ENCODE measurements around the gene COMMD3. TPM values are rescaled to one million over a fixed set of nuclear protein-coding genes. Genes with fewer than 3 reads are reported as not detected.
A peak's percentile ranks its signal among the peaks of the same experiment; 100 is the strongest.

Gene COMMD3
- 10 to 100 TPM; 82.6 to 97.0 TPM for total RNA-seq

DNA sequence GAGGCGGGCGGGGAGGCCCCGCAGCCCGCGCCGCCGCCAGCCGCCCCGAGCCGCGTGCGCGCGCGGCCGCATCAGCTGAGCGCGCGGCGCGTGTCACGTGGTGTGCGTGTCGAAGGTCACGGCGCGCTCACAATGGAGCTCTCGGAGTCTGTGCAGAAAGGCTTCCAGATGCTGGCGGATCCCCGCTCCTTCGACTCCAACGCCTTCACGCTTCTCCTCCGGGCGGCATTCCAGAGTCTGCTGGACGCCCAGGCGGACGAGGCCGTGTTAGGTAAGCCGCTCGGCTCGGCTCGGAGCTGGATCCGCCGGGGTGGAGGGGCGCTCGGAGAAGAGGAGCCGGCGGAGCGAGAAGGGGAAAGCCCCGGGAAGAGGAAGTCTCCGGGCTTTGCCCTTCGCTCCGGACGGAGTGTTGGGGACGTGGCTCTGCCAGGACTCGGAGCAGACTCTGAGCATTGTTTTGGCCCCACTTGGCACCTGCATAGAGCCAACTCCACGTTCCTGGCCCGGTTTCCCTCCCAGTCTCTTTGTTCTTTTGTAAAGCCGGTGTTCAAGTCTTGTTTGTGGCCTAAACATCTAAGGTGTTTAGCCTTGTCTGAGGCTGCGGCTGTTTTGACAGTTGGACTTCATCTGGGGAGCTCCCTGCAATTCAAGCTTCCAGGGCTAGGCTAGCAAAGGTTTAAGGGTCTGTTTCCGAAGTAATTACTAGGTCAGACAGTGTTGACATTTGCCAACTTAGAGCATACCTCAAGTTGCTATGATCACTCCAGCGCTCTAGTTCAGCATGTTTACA lies at the start of gene COMMD3:
TSS of gene COMMD3 (plus strand) at position 103 of the 790 bp plus-strand sequence. CDS start at position 133, 30 bp downstream.
- Mint-ChIP-seq H3K27me3 (peaks cover 3% of the 10 kb centered on the region), H3K9me3 (no peaks in the 10 kb centered on the region), H3K36me3 (ENCODE audit: low read depth) (peaks cover 27% of the 10 kb centered on the region), H3K27ac (peak within 1 kb of the TSS; percentile 94), H3K4me1 (peaks cover 50% of the 10 kb centered on the region), H3K4me3 (peak within 1 kb of the TSS; percentile 96)
- CTCF ChIA-PET: interaction anchor here (1.0 to 2.0 kb wide), 8 partner anchors 10 to 672 kb away, joined by 3 to 5 read pairs (median 4); partner anchors contain the start of gene DNAJC1
- POLR2A ChIA-PET: interaction anchor here (0.5 to 3.3 kb wide), 24 partner anchors 8 to 1049 kb away, joined by 3 to 95 read pairs (median 4); partner anchors contain the start of genes DNAJC1 and MLLT10
- peak; percentile 86 for DNase-seq

DNA sequence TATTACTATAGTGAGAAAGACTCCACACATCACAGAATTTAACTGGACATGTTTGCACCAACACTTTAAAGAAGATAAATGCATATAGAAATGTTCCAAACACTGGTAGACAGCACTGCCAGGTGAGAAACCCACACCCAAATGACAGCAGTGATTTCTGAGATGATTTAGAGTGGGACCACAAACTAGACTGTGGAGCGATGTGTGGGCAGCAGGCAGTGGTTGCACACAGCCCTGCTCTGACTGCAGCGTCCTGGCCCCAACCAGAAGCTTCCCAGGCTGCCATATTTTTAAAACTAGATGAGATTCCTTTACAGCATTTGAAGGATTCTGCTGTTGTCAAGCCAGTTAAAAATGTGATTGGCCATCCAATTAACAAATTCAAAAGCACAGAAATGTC lies 47.7 kb upstream of the COMMD3 start:
- Mint-ChIP-seq H3K9me3 (no peaks in the 10 kb centered on the region), H3K27me3 (peaks cover 17% of the 10 kb centered on the region), H3K36me3 (ENCODE audit: low read depth) (no peaks in the 10 kb centered on the region), H3K4me3 (no peak overlapping the region), H3K27ac (no peak overlapping the region), H3K4me1 (no peaks in the 10 kb centered on the region)
- no peak for DNase-seq
- ChIA-PET CTCF (interaction anchor here (0.6 kb wide), 1 partner anchor 674 kb away, joined by 4 read pairs; no protein-coding TSS in a partner anchor), POLR2A (no interaction called here)

DNA sequence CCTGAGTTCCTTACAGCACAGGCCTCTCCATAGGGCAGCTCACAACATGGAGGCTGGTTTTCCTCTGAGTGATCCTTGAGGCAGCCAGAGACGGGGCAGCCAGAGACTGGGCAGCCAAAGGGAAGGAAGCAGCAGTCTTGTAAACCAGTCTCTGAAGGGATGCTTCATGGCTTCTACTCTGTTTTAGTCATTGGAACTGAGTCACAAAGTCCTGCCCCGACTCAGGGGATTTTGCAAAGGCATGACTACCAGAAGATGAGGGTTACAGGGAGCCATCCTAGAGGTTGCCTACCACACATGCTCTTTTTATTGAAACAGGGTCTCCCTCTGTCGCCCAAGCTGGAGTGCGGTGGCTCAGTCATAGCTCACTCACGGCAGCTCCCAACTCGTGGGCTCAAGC lies 44.4 kb upstream of the COMMD3 start:
- Mint-ChIP-seq H3K27me3 (peaks cover 3% of the 10 kb centered on the region), H3K4me3 (no peak overlapping the region), H3K36me3 (ENCODE audit: low read depth) (no peaks in the 10 kb centered on the region), H3K27ac (no peak overlapping the region), H3K4me1 (no peaks in the 10 kb centered on the region), H3K9me3 (no peaks in the 10 kb centered on the region)
- ChIA-PET POLR2A (no interaction called here), CTCF (interaction anchor here (1.5 kb wide), 1 partner anchor 278 kb away, joined by 3 read pairs; no protein-coding TSS in a partner anchor)
- no peak for DNase-seq

DNA sequence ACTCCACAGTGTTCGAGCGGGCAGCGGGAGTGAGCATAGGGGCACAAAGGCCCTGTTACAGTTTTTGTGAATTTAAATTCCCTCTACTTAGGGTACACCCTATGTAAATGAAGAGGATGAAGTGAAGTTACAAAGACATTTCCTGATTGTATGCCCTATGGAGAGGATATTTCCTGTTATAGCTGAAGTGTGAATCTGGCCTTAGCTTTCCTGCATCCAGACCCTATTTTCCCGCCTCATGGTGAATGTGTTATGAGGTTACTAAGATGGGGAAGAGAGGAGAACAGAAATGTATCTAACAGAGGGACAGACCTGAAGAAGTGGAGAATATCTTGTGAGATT lies 37.8 kb upstream of the COMMD3 start:
- Mint-ChIP-seq H3K27ac (no peak overlapping the region), H3K4me3 (no peak overlapping the region), H3K4me1 (no peaks in the 10 kb centered on the region), H3K27me3 (peaks cover 10% of the 10 kb centered on the region), H3K9me3 (no peaks in the 10 kb centered on the region), H3K36me3 (ENCODE audit: low read depth) (no peaks in the 10 kb centered on the region)
- DNase-seq: no peak
- CTCF ChIA-PET: no interaction called here
- POLR2A ChIA-PET: no interaction called here

DNA sequence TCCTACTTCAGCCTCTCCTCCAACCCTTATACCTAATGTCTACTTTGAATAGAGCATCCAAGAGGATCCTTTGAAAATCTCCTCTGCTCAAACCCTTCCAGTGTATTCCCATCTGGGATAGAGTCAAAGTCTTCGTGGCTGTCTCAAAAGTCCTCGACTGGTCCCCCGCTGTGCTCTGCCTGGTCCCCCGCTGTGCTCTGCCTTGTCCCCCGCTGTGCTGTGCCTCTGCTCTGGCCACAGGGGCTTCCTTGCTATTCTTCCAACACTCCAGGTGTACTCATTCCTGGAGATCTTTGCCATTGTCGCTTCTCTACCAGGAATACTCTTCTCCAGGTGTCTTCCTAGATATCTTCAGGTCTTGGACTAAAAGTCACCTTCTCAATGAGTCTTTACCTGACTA lies 36.1 kb upstream of the COMMD3 start:
- no peak for DNase-seq
- ChIA-PET POLR2A (no interaction called here), CTCF (interaction anchor here (0.7 kb wide), 1 partner anchor 20 kb away, joined by 3 read pairs; no protein-coding TSS in a partner anchor)
- no peak overlapping the region for H3K27ac Mint-ChIP-seq
- H3K4me1 Mint-ChIP-seq: no peaks in the 10 kb centered on the region
- peaks cover 12% of the 10 kb centered on the region for H3K27me3 Mint-ChIP-seq
- no peak overlapping the region for H3K4me3 Mint-ChIP-seq
- no peaks in the 10 kb centered on the region for H3K36me3 Mint-ChIP-seq (ENCODE audit: low read depth)
- no peaks in the 10 kb centered on the region for H3K9me3 Mint-ChIP-seq

DNA sequence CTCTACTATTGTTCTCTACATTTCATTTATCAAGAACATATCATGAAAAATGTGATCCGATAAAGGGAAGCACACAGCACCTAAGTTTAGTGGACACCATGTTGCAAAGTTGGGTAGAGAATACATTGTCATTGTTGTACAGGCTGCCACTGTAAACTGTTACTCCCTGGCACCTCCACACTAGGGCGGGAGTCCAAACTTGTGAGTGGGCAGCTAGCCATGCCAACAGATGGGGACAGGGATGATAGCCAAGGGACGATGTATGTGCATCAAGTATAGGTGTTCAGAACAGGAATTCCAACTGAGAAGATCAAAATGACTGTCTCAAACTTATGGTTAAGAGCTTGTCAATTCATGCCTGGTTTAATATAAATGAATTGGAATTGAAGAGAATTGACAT lies 31.1 kb upstream of the COMMD3 start:
- no peak overlapping the region for H3K4me3 Mint-ChIP-seq
- H3K27ac Mint-ChIP-seq: no peak overlapping the region
- H3K27me3 Mint-ChIP-seq: peaks cover 5% of the 10 kb centered on the region
- H3K4me1 Mint-ChIP-seq: no peaks in the 10 kb centered on the region
- CTCF ChIA-PET: interaction anchor here (0.7 kb wide), 1 partner anchor 760 kb away, joined by 5 read pairs; no protein-coding TSS in a partner anchor
- POLR2A ChIA-PET: no interaction called here
- no peaks in the 10 kb centered on the region for H3K36me3 Mint-ChIP-seq (ENCODE audit: low read depth)
- no peak for DNase-seq
- no peaks in the 10 kb centered on the region for H3K9me3 Mint-ChIP-seq

DNA sequence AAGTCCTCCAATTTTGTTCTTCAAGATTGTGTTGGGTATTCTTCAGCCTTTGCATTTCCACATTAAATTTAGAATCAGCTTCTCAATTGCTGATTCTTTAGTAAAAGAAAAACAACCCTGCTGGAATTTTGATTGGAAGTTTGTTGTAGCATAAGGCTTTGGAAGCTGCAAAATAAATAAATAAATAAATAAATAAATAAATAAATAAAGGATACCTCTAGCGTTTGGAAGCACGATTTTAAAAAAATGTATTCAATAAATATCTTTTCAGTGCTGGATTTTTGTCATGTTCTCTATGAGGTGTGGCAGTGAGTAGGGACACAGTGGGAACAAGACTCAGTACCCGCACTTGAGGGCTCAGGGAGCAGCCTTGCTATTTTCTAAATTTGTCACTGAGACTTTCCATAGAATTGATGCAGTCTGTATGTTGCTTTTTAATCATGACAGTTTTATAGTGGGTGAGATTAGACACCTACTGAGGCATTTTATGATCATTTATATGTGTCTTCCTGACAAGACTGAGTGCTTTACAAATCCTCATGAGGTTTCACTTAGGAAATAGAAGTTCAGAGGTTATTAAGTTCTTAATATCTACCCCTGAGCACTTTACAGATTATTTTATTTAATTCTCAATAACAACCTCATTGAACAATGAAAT lies 22.3 kb upstream of the COMMD3 start:
- peaks cover 5% of the 10 kb centered on the region for H3K27me3 Mint-ChIP-seq
- no peaks in the 10 kb centered on the region for H3K4me1 Mint-ChIP-seq
- DNase-seq: no peak
- no peak overlapping the region for H3K27ac Mint-ChIP-seq
- ChIA-PET CTCF (no interaction called here), POLR2A (no interaction called here)
- H3K36me3 Mint-ChIP-seq (ENCODE audit: low read depth): no peaks in the 10 kb centered on the region
- H3K9me3 Mint-ChIP-seq: peaks cover 3% of the 10 kb centered on the region
- H3K4me3 Mint-ChIP-seq: no peak overlapping the region

DNA sequence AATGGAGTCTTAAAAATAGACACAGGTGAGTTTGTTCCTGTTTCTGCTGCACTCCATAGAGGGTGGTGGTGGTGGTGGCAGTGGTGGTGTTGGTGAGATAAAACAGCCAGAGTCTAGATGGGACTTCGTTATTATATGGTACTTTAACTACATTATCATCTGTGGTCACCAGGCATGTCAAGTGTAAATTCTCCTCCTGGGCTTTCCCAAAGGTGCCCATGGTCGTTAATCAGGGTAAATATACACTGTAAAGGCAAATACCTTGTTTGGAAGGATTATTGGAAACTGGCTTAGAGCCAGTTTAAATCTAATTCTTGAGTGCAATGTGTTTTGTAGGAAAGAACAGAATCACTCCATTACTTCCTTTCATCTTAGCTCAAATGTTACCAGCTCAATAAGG lies 21.5 kb upstream of the COMMD3 start:
- Mint-ChIP-seq H3K27ac (no peak overlapping the region), H3K27me3 (peaks cover 5% of the 10 kb centered on the region), H3K9me3 (peaks cover 3% of the 10 kb centered on the region), H3K36me3 (ENCODE audit: low read depth) (no peaks in the 10 kb centered on the region), H3K4me3 (no peak overlapping the region), H3K4me1 (no peaks in the 10 kb centered on the region)
- no peak for DNase-seq
- CTCF ChIA-PET: interaction anchor here (1.2 kb wide), 1 partner anchor 319 kb away, joined by 3 read pairs; no protein-coding TSS in a partner anchor
- POLR2A ChIA-PET: no interaction called here

DNA sequence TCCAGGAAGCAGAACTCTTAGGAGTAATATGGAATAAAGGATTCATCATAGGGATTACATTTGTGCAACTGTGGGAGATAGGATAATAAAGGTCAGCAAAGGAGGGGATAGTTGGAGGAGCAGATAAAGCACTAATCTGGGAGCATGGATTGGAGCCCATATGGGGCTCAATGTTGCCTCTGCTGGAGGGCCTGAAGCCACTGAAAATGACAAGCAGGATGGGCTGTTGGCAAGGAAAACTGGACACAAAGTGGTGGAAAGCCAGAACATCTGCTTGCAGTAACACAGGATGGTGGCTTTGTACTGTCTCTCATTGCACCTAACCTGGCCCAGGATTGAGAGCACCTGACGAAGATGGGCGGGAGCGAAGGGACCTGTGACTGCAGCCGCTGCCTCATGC lies 15.0 kb upstream of the COMMD3 start:
- Mint-ChIP-seq H3K4me1 (no peaks in the 10 kb centered on the region), H3K9me3 (peaks cover 2% of the 10 kb centered on the region), H3K27ac (no peak overlapping the region), H3K27me3 (no peaks in the 10 kb centered on the region), H3K36me3 (ENCODE audit: low read depth) (no peaks in the 10 kb centered on the region), H3K4me3 (no peak overlapping the region)
- DNase-seq: no peak
- POLR2A ChIA-PET: no interaction called here
- CTCF ChIA-PET: no interaction called here

DNA sequence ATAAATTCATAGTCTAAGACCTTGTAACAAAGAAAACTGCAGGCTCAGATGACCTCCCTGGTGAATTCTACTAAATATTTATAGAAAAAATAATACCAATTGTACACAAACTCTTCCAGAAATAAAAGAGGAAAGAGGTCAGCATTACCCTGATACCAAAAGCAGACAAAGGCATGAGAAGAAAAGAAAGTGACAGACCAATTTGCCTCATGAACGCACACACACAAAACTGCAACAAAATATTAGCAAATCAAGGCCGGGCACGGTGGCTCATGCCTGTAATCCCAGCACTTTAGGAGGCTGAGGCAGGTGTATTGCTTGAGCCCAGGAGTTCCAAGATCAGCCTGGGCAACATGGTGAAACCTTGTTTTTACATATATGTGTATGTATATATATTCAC lies 12.7 kb upstream of the COMMD3 start:
- no peak for DNase-seq
- CTCF ChIA-PET: interaction anchor here (0.6 kb wide), 1 partner anchor 170 kb away, joined by 4 read pairs; no protein-coding TSS in a partner anchor
- Mint-ChIP-seq H3K36me3 (ENCODE audit: low read depth) (no peaks in the 10 kb centered on the region), H3K27ac (no peak overlapping the region), H3K9me3 (peaks cover 2% of the 10 kb centered on the region), H3K27me3 (no peaks in the 10 kb centered on the region), H3K4me3 (no peak overlapping the region), H3K4me1 (peaks cover 1% of the 10 kb centered on the region)
- POLR2A ChIA-PET: no interaction called here

DNA sequence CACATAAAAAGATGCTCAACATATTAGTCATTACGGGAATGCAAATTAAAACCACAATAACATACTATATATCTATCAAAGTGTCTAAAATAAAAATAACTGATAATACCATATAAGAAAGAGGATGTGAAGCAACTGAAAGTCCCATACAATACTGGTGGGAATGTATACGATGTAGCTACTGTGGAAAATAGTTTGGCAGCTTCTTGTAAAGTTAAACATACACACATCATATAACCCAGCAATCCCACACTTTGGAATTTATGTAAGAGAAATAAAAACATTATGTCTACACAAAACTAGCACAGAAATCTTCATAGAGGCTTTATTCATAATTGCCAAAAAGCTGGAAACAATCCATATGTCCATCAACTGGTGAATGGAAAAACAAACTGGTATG lies 10.5 kb upstream of the COMMD3 start:
- Mint-ChIP-seq H3K27me3 (no peaks in the 10 kb centered on the region), H3K27ac (no peak overlapping the region)
- CTCF ChIA-PET: no interaction called here

DNA sequence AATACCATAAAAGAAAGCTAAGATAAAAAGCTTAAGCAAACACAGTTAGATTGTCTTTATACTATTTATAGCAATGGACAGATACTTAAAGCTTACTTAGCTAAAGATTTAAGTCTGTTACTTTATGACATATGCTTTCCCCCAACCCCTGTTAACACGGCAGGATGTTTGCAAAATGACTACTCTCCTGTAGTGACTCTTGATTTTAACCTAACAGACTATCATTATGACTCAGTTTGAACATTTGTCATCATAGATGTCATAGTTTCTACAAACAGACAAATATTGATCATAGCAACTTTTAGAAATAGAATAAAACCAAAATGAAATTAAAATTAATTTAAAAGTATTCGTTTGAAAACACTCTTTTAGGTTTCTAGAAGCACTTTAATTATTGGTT lies 7.8 kb upstream of the COMMD3 start:
- ChIA-PET CTCF (interaction anchor here (0.7 to 0.9 kb wide), 2 partner anchors 128 to 229 kb away, joined by 3 read pairs; no protein-coding TSS in a partner anchor), POLR2A (interaction anchor here (0.8 to 1.6 kb wide), 8 partner anchors 8 to 305 kb away, joined by 3 to 7 read pairs (median 4); partner anchors contain the start of gene COMMD3)
- Mint-ChIP-seq H3K4me1 (peaks cover 11% of the 10 kb centered on the region), H3K27ac (no peak overlapping the region), H3K4me3 (no peak overlapping the region), H3K9me3 (peaks cover 2% of the 10 kb centered on the region), H3K27me3 (no peaks in the 10 kb centered on the region), H3K36me3 (ENCODE audit: low read depth) (no peaks in the 10 kb centered on the region)
- peak; percentile 47 for DNase-seq

More for the DNA sequence above, 10.5 kb upstream of the COMMD3 start:
- no peak for DNase-seq
- peaks cover 8% of the 10 kb centered on the region for H3K4me1 Mint-ChIP-seq
- POLR2A ChIA-PET: interaction anchor here (0.7 to 1.2 kb wide), 2 partner anchors 10 to 302 kb away, joined by 3 read pairs; partner anchors contain the start of gene DNAJC1
- H3K36me3 Mint-ChIP-seq (ENCODE audit: low read depth): no peaks in the 10 kb centered on the region
- H3K4me3 Mint-ChIP-seq: no peak overlapping the region
- peaks cover 2% of the 10 kb centered on the region for H3K9me3 Mint-ChIP-seq

All from activated CD4-positive, alpha-beta memory T cell treated with anti-CD3 and anti-CD28 coated beads, Interleukin-2, amount 10 ng/mL, durations not matched to agents 7 days and 5 days (primary cell).